OCI-LY3 (cell line): ENCODE results near the gene INKA2.

ENCODE experiments used
- CTCF ChIP-seq: fragments of 200-600, 300-600 bp; sonication (generic); IDR thresholded peaks from 2 replicates; pipeline ENCODE4 v1.5.1; 2014; ENCODE audit warnings: antibody characterized with exemption, low read length, low read depth
- EZH2phosphoT487 ChIP-seq: fragments of 200-600 bp; shearing (Covaris generic); IDR thresholded peaks from 2 replicates; pipeline ENCODE4 v1.6.1; 2018; ENCODE audit warnings: antibody characterized with exemption, mixed run types, low read depth

DNA sequence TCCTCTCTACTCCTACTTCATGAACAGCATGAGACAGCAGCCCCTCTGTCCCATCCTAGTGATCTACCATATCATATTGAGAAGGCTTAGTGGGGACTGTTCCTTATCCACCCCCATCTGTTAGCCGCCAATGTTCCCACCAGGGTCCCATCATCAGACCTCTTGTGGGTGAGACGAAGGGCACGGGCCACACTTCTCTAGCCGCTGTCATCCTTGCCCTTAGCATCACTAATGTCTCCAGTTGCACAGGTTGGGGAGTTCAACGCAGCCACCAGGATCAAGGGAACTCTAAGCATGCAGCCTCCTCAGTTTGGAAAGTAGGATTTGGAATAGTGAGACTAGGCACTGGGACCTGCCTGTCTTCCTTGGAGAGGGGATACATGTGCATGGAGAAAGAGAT lies 20.1 kb downstream of the INKA2 start:
- no peak for TF ChIP-seq CTCF
- TF ChIP-seq EZH2phosphoT487, result no peak
